Measurements from ENCODE around the gene CHD6.
A peak's percentile ranks its signal among the peaks of the same experiment; 100 is the strongest.

Gene CHD6

DNA sequence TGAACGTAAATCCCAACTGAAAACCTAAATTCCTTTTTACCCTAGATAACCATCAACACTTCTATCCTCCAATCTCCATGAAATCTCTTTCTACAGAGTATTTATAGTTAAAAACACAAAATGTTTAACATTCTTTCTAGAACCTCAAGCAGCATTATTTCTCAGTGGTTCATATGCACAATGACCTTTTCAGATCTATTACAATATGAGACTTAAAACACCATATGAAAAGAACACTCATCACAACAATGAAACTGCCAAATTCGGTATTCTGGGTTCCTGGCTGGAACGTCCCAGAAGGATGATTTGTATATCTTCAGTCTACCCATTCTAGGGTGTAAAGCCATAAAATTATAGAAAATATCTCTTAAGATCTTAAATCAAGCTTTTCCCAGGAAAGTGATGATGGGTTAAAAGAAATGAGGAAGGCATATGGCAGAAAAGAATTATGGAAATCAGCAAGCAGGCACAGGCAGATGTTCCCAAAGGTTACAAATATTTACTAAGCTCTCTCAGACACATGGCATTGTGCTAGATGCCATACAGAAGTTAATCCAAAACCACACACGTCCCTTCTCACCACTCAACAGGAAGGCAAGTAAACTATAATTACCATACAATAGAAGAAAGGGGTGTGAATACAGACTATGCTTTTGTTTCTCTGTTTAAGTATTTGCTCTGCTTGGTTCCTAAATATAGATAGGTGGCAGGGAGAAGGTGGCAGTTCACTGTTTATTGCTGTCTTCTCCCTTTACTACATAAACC, 118.0 kb downstream of the CHD6 start:
- DNase-seq: no peak

DNA sequence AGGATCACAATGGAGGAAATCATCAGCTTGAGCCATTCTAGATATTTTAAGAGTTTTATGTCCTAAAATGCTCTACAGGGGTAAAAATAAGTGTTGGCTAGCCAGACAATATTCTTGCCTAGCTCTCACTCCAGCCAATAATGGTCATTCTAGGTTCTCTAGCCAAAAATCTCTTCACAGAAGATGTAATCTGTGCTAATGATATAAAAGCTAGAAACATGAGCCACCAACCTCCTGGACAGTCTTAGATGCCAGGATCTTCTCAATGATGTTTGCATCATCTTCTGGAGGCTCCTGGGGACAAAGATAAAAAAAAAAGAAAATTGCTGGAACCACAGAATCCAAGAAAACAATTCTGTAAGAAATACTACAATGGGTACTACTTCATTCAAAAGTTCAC, 119.1 kb downstream of the CHD6 start:
- DNase-seq: no peak

DNA sequence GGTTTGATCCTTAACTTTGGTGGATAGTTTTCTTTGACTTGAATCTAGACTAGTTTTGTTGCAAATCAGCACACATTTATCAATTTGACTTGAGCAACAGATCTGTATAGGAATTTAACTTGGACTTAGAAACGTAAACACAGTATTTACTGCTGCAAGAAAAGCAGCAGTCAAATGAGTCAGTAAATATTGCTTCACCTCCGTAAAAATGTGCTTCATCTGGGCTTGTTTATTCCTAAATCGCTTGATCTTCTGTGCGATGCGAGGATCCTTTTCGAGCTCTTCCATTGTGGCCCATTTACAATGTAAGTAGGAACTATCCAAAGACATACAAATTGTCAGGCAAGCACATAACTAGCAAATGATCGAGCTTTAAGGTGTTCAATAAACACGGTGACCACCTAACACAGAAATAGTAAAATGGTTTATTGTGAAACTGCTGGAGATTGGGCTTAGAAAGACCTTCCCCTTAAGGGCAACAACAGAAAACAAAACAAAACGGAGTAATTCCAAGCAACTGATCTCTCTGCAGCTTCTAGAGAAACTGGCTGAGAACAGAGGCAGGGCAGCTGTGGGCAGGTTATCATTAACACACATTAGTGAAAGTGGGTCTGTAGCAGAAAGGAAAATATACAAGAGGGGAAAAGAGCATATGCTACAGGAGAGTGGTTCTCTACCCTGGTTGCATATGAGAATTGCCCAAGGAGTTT, 120.8 kb downstream of the CHD6 start:
- no peak for DNase-seq

DNA sequence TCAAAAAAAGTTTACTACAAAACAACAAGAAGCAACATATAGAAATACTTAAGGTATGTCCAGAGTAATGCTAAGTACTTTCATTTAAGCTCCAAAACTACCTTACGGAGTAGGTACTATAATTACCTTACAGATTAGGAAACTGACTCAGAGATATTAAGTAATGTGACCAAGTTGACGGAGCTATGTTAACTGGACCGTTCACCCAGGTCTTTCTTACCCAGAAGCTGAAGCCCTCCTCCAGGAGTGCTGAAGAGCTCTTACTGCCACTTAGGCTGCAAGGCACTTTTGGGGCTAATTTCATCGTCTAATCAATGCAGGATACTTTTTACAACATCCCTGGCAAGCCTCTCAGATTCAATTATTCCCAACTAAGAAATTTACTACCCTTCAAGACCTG, 123.7 kb downstream of the CHD6 start:
- DNase-seq: peak; percentile 43

DNA sequence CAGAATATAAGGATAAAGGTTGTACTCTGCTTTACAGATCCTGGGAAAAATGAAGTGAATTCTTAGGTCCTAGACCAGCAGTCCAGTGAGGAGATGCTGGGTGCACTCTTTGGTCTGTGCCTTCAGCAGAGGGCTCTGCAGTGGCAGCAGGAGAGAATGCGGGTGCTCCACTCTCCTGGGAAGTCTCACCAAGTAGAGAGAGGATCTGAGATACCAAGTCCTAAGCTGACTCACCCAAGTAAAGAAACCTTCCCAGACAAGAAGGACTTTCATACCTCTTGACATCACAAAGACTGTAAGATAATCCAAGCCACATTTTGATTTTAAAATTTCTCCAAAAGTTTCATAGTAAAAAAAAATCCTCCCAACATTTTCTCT, 134.6 kb downstream of the CHD6 start:
- no peak for DNase-seq

DNA sequence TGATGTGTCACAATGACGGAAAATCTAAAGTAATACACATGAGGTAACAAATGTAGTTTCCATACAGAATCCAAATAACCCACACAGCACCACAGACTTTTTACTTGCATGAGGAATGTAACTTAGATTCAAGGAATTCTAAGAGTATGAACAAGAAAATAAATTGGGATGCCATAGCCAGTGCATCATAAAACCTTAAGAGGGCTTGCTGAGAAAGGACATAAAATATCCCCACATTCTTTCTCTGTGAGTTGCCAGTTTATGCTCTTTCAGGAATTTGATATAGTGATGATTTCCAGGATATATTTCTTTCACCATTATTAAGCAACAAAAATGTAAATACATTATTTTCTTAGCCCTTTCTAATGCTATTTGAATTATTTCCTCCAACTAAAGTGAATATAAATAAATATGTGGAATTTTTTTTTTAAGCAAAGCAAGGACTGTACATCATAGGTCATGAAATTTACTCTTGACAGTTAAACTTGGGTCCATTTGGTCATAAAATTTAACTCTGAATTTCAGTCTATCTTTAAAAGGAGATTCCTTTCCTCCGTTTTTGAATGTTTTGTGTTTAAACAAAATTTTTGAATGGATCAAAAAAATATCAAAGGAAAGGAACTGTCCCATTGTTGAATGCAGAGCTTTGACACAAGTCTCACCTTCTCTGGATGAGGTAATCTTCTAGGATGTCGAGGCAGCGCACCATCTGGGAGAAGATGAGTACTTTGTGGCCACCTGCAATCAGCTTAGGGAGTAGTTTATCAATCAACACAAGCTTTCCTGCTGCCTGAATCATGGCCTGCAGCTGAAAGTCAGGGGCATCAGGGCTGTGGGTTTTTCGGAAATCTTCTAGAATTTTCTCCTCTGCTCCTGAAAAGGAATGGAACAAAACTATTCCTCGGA, 135.3 kb downstream of the CHD6 start:
- no peak for DNase-seq

DNA sequence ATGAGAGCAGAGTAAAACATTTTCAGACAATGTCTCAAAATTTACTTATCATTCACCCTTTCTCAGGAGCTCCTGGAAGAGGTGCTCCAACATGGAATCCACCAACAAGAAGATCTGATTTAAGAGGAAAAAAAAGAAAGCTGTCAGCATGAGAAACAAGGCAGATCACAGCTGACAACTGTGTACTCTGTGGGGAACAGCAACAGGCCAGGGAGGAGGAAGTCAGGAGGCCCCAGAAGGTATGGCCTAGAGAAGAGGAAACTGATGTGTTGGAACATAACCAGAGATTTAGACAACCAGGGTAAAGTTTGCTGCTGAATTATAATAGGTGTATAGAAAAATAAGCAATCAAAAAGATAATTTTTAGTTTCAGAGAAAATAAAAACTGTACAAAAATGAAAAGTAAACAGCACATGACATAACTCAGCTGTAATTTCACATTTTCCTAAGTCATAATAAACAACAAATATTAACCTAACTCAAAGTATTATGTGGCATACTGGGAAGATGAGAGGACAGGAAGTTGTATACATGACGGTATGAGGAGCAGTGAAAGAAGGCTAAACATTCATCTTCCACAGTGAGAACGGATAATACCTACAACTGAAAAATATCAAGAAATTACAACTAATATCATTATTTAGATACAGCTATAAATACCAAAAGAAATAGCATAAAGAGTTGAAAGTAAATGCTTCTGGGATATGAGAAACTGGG, 138.0 kb downstream of the CHD6 start:
- DNase-seq: no peak

DNA sequence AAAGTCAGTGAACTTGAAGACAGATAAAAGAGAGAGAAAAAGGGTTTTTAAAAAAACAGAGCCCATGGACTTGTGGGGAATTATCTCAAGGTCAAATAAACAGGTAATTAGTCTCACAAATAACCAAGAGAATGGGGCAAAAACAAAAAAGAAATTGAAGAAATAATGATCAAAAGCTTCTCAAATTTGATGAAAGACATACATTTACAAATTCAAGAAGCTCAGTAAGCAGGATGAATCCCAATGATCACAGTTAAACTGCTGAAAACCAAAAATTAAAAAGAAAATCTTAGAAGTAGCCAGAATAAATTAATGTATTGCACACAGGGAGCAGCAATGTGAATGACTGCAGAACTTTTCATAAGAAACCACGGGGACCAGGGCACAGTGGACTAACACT, 139.1 kb downstream of the CHD6 start:
- no peak for DNase-seq

DNA sequence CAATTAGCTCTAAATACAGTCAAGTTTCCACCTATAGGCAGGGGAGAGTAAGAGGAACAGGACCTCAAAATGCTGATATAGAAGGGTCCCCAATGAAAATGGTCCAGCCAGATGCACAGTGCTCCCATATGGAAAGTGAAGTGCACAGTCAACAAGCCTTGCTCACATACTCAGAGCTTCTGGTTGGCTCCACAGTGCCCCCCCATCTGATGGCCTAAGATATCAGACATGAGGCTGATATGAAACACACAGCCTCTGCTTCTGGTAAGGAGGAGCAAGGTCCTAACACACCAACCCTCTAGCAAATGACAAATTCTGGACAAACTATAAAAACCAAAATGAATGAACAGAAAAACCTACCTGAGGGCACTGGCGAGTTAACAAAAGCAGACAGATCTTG, 140.2 kb downstream of the CHD6 start:
- DNase-seq: no peak

DNA sequence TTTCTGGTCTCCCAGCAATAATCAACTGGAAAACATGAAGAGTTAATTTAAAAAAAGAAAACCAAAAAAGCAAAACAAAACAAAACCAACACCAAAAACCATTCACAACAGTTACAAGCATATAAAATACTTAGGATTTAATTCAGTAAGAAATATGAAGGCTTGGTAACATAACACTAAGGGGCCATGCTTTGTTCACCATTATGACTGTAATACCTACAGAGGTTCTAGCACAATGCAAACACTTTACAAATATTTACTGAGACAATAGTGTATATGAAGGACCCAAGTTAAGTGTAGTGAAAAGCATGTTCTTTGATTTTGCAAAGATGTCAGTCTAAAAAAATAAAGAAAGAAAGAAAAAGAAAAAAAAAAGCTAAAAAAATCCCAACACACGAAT, 141.7 kb downstream of the CHD6 start:
- DNase-seq: no peak

DNA sequence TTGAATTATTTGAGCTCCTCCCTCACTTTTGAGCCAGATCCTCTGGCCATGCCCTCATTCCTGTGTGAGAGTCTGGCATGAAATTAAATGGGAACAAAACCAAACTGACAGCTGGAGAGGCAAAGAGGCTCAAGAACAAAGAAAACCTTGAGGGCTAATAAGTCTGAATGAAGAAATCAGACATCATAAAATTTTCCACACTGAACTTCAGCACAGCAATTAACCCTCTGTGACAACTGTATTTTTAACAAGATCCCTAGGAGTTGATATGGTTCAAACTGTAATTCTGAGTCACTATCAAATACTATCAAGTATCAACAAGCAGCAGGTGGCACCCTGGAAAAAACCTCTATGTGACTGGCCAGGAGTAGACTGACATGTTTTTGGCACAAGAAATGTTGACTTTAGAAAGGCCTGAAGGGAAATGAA, 142.2 kb downstream of the CHD6 start:
- peak; percentile 63 for DNase-seq

DNA sequence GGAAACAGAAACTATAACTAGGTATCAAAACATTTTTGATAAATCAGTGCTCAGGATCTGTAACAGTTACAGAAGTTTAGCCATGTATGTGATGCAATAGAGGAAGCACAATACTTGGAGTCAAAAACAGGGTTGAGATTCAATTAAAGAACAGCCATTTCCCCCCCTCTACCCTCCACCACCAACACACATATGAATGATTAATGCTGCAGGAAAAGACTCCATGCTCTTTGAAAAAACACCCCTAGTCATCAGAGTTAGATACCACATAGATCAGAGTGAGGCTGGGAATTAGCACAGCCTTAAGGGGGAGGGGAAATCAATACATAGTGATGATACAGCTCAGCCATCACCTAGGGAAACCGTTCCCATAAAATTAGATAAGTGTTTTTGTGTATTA, 142.7 kb downstream of the CHD6 start:
- no peak for DNase-seq

DNA sequence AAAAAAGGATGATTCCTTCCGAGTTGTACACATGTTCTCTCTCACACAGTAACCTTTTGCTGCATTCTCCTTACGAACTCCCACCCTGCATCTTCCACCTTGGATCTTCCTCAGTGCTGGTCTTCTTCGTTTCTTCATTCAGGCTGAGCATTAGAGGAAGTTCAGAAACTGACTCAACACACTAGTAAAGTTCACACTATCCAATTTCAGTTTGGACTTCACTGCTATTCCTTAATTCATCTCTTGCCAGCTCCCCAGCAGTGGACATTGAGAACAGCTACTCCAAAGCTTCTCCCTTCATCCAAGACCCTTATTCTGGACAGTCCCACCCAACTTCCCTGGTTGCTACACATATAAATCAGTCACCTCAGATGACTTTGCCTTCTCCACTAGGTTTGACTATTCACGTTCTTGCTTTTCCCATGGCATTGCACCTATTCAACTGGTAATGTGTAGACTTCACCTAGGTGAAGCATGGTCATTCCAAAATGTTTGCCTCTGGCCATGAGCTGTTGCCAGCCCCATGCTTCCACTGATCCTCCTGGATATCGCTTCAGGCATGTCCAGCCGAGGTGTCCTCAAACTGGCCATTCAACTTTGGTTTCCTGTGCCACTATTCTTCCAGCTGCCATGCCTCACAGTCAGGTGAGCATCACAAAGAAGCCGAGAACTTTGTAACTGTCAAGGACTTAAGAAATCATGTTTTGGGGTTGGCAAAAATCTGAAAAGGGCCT, 147.6 kb downstream of the CHD6 start:
- DNase-seq: no peak

DNA sequence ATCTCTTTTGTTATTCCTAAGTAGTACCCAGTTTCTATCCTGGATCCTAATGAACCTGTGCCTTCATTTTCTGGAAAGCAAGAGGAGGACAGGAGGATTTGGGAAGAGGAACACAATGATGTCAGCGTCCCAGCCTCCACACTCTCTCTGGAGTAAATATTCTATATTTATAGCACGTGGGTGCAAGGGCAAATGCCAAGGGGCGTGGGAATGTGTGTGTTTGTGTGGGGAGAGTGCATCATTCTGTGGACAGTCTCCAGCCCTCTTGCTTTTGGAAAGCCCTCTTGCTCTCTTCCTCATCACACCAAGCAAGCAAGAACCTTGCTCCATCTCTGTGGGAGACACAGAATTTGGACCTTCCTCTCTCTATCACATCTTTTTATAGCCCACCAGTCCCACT, 148.3 kb downstream of the CHD6 start:
- no peak for DNase-seq

DNA sequence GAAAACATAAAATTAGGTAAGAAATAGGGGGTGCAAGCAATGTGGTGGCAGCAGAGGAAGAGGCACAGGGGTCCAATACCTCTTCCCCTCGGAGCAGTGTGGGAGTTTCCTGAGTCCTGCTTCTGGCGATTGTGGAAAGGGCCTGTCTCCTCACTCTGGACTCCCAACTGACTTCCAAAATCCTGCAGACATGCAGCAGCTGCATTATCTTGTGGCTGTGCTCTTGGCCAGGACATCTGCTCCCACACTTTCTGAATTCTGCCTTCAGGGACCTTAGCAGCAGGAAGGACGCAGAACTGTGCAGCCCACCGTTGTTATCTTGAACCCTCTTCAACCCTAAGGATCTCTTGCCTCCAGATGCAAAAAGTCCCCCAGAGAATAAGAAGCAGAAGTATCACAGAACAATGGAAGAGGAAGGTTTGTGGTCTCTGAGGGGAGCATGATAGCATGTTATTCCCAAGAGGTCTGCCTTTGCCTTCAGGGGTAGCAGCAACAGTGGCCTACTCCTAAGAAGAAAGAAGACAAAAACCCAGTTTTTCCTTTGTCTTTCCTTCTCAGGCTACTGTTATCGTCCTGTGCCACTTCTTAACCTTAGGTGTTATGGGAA, 149.1 kb downstream of the CHD6 start:
- DNase-seq: no peak

DNA sequence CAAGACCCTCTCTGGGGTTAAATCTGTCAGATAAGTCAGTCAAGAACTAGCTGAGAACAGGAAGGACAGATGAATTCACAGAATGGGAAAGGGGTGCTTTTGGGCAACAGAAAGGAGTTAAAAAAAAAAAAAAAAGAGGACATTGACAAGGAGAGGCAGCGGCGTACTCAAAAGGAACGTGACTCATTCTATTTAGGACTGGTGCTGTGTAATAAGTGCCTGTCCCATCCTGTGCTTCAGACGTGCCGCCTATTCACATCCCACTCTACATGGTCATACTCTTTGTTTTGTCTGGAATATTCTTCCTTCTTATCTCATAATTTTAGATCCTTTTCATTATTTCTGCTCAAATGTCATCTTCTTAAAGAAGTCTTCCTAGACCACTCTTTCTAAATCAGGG, 150.5 kb downstream of the CHD6 start:
- DNase-seq: no peak

DNA sequence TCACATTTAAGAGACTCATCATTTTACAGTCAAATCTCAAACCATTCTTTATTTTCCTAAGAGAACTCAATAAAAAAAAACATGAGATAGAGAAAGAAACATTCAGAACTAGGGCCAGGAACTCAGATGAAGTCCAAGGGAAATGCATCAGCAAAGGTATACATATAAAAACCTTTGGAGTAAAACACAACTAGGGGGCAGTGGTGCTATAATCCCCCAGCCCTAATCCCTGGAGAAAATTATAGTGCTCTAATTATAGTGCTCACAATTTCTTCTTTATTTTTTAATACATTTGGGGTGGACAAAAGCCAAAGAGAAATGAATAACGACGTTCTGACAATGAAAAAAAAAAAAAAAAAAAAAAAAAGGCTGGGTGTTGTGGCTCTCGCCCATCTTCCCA, 151.0 kb downstream of the CHD6 start:
- DNase-seq: no peak

DNA sequence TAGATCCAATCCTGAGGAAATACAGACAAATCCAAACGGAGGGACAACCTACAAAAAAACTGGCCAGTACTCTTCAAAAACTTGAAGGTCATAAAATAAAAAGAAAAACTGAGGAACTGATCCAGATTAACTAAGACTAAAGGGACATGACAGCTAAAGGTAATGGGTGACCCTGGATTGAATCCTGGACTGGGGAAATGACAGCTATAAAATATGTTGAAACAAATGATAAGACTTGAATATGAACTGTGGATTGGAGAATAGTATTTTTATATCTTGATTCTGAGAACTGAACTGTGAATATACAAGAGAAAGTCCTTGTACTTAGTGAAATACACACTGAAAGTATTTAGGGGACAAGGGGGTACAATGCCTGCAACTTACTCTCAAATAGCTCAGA, 154.6 kb downstream of the CHD6 start:
- DNase-seq: no peak

DNA sequence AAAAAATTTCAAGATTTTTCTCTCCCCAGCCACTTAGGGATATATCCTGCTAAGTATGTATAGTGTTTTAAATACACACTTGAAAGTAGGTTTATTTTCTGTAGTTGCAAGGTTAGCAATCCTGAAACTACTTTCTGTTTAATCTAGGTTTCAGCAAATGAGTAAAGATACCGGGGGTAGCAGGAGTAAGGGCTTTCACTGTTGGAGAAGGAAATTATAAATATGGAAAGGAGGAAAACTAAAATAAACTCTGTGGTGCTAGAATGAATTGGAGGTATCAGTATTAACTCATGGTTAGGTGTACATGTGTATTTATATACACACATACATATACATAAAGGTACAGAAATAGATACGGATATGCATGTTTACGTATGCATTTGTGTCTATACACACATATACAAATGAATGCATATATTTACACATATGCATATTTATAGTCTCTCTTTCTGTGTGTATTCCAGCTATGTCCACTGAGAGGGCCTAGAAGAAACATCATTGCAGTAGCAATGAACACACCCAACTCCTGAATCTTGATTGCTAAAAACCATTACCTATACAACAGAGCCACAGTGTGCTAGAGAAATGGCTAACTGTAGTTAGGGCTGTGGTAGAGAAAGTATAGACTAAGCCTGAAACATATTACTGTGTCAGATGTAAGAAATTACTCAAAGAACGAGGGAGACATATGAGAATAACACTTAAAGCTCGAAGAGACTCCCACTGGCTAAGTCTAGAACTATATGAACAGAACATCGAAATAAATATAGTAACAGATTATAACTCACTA, 155.6 kb downstream of the CHD6 start:
- no peak for DNase-seq

DNA sequence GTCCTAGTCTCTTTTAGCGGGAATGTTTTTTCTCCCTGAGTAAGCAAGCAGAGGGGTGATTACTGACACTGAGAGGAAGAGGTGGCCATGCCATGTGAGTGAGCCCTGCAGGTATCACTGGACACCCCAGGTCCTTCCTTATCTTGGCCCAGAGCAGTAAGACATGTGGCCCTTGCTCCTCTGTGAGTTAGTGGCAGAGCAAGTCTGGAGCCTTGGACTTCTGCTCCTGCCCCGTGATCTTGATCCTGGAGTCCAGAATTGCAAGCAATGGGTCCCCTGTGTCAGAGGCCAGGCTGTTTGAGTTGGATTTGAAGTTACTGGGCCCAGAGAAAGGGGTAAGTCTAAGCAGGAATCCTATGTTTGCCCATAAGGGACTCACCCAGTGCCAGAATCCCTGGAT, 159.4 kb downstream of the CHD6 start:
- DNase-seq: no peak

All from DMS79 treated with DMSO at 0.1 percent for 48 hours (cell line).